ENCODE results near the gene ZNF524. TPM values are rescaled to one million over a fixed set of nuclear protein-coding genes. Genes with fewer than 3 reads are reported as not detected.

Gene ZNF524
- total and polyA plus RNA-seq, 10 of the 15 experiments (the other 5 are each of a cell fraction or from before 2014, with no cell fraction given), result 0.47 to 18.6 (median 12.4) TPM; not detected in 1

GRCh38 chr19:55552620-55553019, 47.5 kb upstream of the ZNF524 start:
- ChIA-PET POLR2A (no interaction called here), CTCF (interaction anchor here (1.4 kb wide), 1 partner anchor 53 kb away, joined by 3 read pairs; the partner anchor contains the start of gene ZNF865), RAD21 (ENCODE audit: unreplicated experiment) (no interaction called here), SMC1A (ENCODE audit: uncharacterized antibody, unreplicated experiment) (interaction anchor here (0.6 kb wide), 1 partner anchor 34 kb away, joined by 3 read pairs; no protein-coding TSS in a partner anchor)
- intact Hi-C loops (cut with micrococcal nuclease; ENCODE audit: unreplicated experiment) (no loop called here), in situ Hi-C loops (cut with MboI) (no loop called here)
- H3K79me2 ChIP-seq (ENCODE audit: control insufficient read depth, insufficient read depth, low read length), result no peaks in the 10 kb centered on the region
- H4K20me1 ChIP-seq (ENCODE audit: control insufficient read depth, insufficient read depth), result no peaks in the 10 kb centered on the region
- FAIRE-seq (no peak), DNase-seq (ENCODE audit: low read depth, low spot score) (no peak), ATAC-seq (no peak)
- no peak overlapping the region for H3K27ac ChIP-seq (ENCODE audit: control insufficient read depth, insufficient read depth)
- no peaks in the 10 kb centered on the region for H3K4me1 ChIP-seq (ENCODE audit: control insufficient read depth, insufficient read depth, low read length)
- H3K36me3 ChIP-seq (ENCODE audit: control insufficient read depth in 2 of 2, insufficient read depth in 2 of 2, low read length in 1 of 2), result no peaks in the 10 kb centered on the region
- 64% methylated on average over 13 of the region's 13 CpGs for WGBS (ENCODE audit: insufficient coverage, insufficient replicate concordance, low lambda C conversion rate, missing lambda C conversion rate)
- H3K4me3 ChIP-seq, result no peak overlapping the region
- peaks cover 0 to 7% of the 10 kb centered on the region in 2 experiments; a peak in 3 of 4 replicates for H3K27me3 ChIP-seq (replicated peaks in 1 of 2; ENCODE audit: control insufficient read depth in 2 of 2, insufficient read depth in 2 of 2, low read length in 1 of 2)
- no TSS peak for BruUV-seq (replicated peaks)
- H3K9ac ChIP-seq (ENCODE audit: control insufficient read depth, insufficient read depth, low read length), result no peak overlapping the region
- no peak overlapping the region for H3K4me2 ChIP-seq (ENCODE audit: control insufficient read depth, insufficient read depth)
- H3K9me3 ChIP-seq (replicated peaks; ENCODE audit: control insufficient read depth, insufficient read depth, low read length), result no peaks in the 10 kb centered on the region
- H2AFZ ChIP-seq (ENCODE audit: control insufficient read depth, low read depth, low read length), result no peak overlapping the region
- TF ChIP-seq ZNF24 (IDR thresholded peaks at IDR 0.05), result no peak
- TF ChIP-seq E4F1 (IDR thresholded peaks at IDR 0.05; ENCODE audit: borderline replicate concordance, partially characterized antibody), result no peak
- TF ChIP-seq GABPA (IDR thresholded peaks at IDR 0.05; ENCODE audit: low read depth), result no peak
- TF ChIP-seq KAT2A (conservative IDR thresholded peaks at IDR 0.05; ENCODE audit: control insufficient read depth, low read depth, low read length), result no peak
- no peak for TF ChIP-seq TARDBP (IDR thresholded peaks at IDR 0.05; ENCODE audit: borderline replicate concordance)
- no peak for TF ChIP-seq CHD4 (IDR thresholded peaks at IDR 0.05)
- TF ChIP-seq KDM1A (IDR thresholded peaks at IDR 0.05; ENCODE audit: borderline replicate concordance), result no peak
- no peak for TF ChIP-seq ZBTB33 (IDR thresholded peaks at IDR 0.05)
- TF ChIP-seq CEBPZ (IDR thresholded peaks at IDR 0.05; ENCODE audit: low read depth, low read length), result no peak
- no peak for TF ChIP-seq BCL3 (IDR thresholded peaks at IDR 0.05; ENCODE audit: borderline replicate concordance, insufficient read depth, low read depth, low read length, poor library complexity, severe bottlenecking)
- TF ChIP-seq NFXL1 (IDR thresholded peaks at IDR 0.05; ENCODE audit: borderline replicate concordance), result no peak
- TF ChIP-seq CBX3 (IDR thresholded peaks at IDR 0.05; ENCODE audit: borderline replicate concordance, low read depth), result no peak
- no peak for TF ChIP-seq EGR1 (IDR thresholded peaks at IDR 0.05; ENCODE audit: borderline replicate concordance in 1 of 2, low read depth in 2 of 2, low read length in 2 of 2)
- no peak for TF ChIP-seq IRF5 (IDR thresholded peaks at IDR 0.05; ENCODE audit: borderline replicate concordance)

Data from GM12878 (cell line).